Peyer's patch (tissue), 4 donors: Measurements from ENCODE around the gene STK32A.

Experiments
- CTCF ChIP-seq, 6 experiments: fragments of 450-650 bp in 4 of 6; fragments of 200-600 bp in 2 of 6; sonication (generic) in 1 of 6; IDR thresholded peaks; one replicate each; pipeline ENCODE4 v1.5.1; 2017 to 2019; ENCODE audit warnings: antibody characterized with exemption in 6 of 6, mild to moderate bottlenecking in 3 of 6, moderate library complexity in 1 of 6
- POLR2A ChIP-seq, 2 donors: fragments of 450-650 bp; IDR thresholded peaks; one replicate each; pipeline ENCODE4 v1.5.1; 2017; ENCODE audit warnings: antibody characterized with exemption in 2 of 2, mild to moderate bottlenecking in 2 of 2, moderate library complexity in 2 of 2

- no peak for TF ChIP-seq CTCF (IDR thresholded peaks at IDR 0.05)
- no peak for TF ChIP-seq POLR2A (IDR thresholded peaks at IDR 0.05)
Observed at GRCh38 chr5:147400126-147400809, 165.4 kb downstream of the STK32A start.
